IMR-90 (cell line): ENCODE results near the gene SQSTM1. TPM values are rescaled to one million over a fixed set of nuclear protein-coding genes. Genes with fewer than 3 reads are reported as not detected.

Experiments used
- ATAC-seq: fragments of 200-7000 bp; cut with Tn5 transposase; 2 replicates; pipeline ENCODE4 v1.9.1; 2020; ENCODE audit warnings: low read depth, mild to moderate bottlenecking, moderate library complexity
- BruUV-seq: library from RNA; stranded (reverse); fragments of 400-500 nt; replicated peaks from 2 replicates; lab custom pipeline; 2021; lab: Mats Ljungman, UMichigan
- CTCF ChIA-PET: fragments of 300-600 bp; formaldehyde crosslinking; extraction: SDS; loops from one replicate; lab custom pipeline; 2021; ENCODE audit warnings: antibody characterized with exemption; lab: Yijun Ruan, JAX
- POLR2A ChIA-PET: fragments of 300-600 bp; sonication (Branson Sonifier 250); formaldehyde crosslinking; loops from one replicate; lab custom pipeline; 2022; ENCODE audit warnings: antibody characterized with exemption; ENCODE audit not compliant: unreplicated experiment; lab: Charles Lee
- DNase-seq: peaks from one replicate; pipeline ENCODE4 v3.0.0; 2013
- H2AFZ ChIP-seq: replicated peaks from 2 replicates; pipeline ENCODE3; 2013; ENCODE audit warnings: low read length, mild to moderate bottlenecking; ENCODE audit not compliant: poor library complexity
- H2AK5ac ChIP-seq: 2 replicates; pipeline ENCODE4 v1.6.1; 2013; ENCODE audit warnings: low read depth, low read length, inconsistent platforms
- H2AK9ac ChIP-seq: replicated peaks from 2 replicates; pipeline ENCODE3; 2013; ENCODE audit warnings: mild to moderate bottlenecking, low read depth, low read length, moderate library complexity; ENCODE audit not compliant: poor library complexity
- H2BK120ac ChIP-seq: 2 replicates; pipeline ENCODE4 v1.6.1; 2013; ENCODE audit warnings: low read depth, low read length, inconsistent platforms
- H2BK15ac ChIP-seq: 3 replicates; pipeline ENCODE4 v1.6.1; 2013; ENCODE audit warnings: low read depth, low read length, inconsistent platforms
- H2BK20ac ChIP-seq: 2 replicates; pipeline ENCODE4 v1.6.1; 2013; ENCODE audit warnings: low read depth, mild to moderate bottlenecking, inconsistent platforms, low read length, moderate library complexity
- H2BK5ac ChIP-seq: 2 replicates; pipeline ENCODE4 v1.6.1; 2013; ENCODE audit warnings: mild to moderate bottlenecking, low read depth, low read length, inconsistent platforms; ENCODE audit not compliant: poor library complexity, severe bottlenecking
- H3K14ac ChIP-seq: replicated peaks from 2 replicates; pipeline ENCODE4 v1.6.1; 2013; ENCODE audit warnings: low read depth, low read length, inconsistent platforms
- H3K18ac ChIP-seq: 2 replicates; pipeline ENCODE4 v1.6.1; 2013; ENCODE audit warnings: low read depth, low read length, control low read depth
- H3K23ac ChIP-seq: 2 replicates; pipeline ENCODE4 v1.6.1; 2013; ENCODE audit warnings: low read depth, low read length, inconsistent platforms
- H3K27ac ChIP-seq: 2 replicates; pipeline ENCODE4 v1.5.1; 2013; ENCODE audit warnings: mild to moderate bottlenecking, control low read depth, low read length; ENCODE audit not compliant: insufficient read depth
- H3K27me3 ChIP-seq: 2 replicates; pipeline ENCODE4 v1.6.1; 2013; ENCODE audit warnings: low read length; ENCODE audit not compliant: control insufficient read depth, insufficient read depth
- H3K36me3 ChIP-seq: 2 replicates; pipeline ENCODE4 v1.6.1; 2013; ENCODE audit warnings: low read length, mixed read lengths; ENCODE audit not compliant: control insufficient read depth, insufficient read depth
- H3K4ac ChIP-seq: 2 replicates; pipeline ENCODE4 v1.6.1; 2013; ENCODE audit warnings: low read depth, low read length, inconsistent platforms
- H3K4me1 ChIP-seq: 2 replicates; pipeline ENCODE4 v1.6.1; 2013; ENCODE audit warnings: low read length, mixed read lengths; ENCODE audit not compliant: control insufficient read depth, insufficient read depth
- H3K4me2 ChIP-seq: 2 replicates; pipeline ENCODE4 v1.6.1; 2013; ENCODE audit warnings: low read depth, mild to moderate bottlenecking, control low read depth, low read length, moderate library complexity
- H3K4me3 ChIP-seq: 2 replicates; pipeline ENCODE4 v1.5.1; 2013; ENCODE audit warnings: low read depth, mild to moderate bottlenecking, control low read depth, low read length, moderate library complexity; ENCODE audit not compliant: insufficient read depth
- H3K56ac ChIP-seq: 2 replicates; pipeline ENCODE4 v1.6.1; 2013; ENCODE audit warnings: low read length, inconsistent platforms; ENCODE audit not compliant: insufficient read depth; ENCODE audit errors: extremely low read depth
- H3K79me1 ChIP-seq, 2 experiments: 2 replicates each; pipeline ENCODE4 v1.6.1; 2013; ENCODE audit warnings: low read length in 2 of 2, inconsistent platforms in 1 of 2, low read depth in 1 of 2
- H3K9ac ChIP-seq: 2 replicates; pipeline ENCODE4 v1.6.1; 2013; ENCODE audit warnings: low read depth, low read length, control low read depth
- H3K9me1 ChIP-seq: 2 replicates; pipeline ENCODE4 v1.6.1; 2013; ENCODE audit warnings: low read length, inconsistent platforms; ENCODE audit not compliant: insufficient read depth
- H3K9me3 ChIP-seq: 2 replicates; pipeline ENCODE4 v1.6.1; 2013; ENCODE audit warnings: low read length; ENCODE audit not compliant: control insufficient read depth, insufficient read depth
- H4K20me1 ChIP-seq: 2 replicates; pipeline ENCODE4 v1.6.1; 2013; ENCODE audit warnings: low read length, inconsistent platforms; ENCODE audit not compliant: insufficient read depth
- H4K5ac ChIP-seq: 2 replicates; pipeline ENCODE4 v1.6.1; 2013; ENCODE audit warnings: mild to moderate bottlenecking, low read depth, low read length, control low read depth
- H4K8ac ChIP-seq, 2 experiments: 2 replicates each; pipeline ENCODE4 v1.6.1; 2013; ENCODE audit warnings: low read depth in 2 of 2, low read length in 2 of 2, control low read depth in 1 of 2, inconsistent platforms in 1 of 2
- H4K91ac ChIP-seq: 2 replicates; pipeline ENCODE4 v1.6.1; 2013; ENCODE audit warnings: low read depth, low read length, inconsistent platforms; ENCODE audit not compliant: insufficient read depth
- BHLHE40 ChIP-seq: fragments of 150-350 bp; IDR thresholded peaks from 2 replicates; pipeline ENCODE4 v1.6.1; 2016; ENCODE audit warnings: mild to moderate bottlenecking, low read depth, low read length
- CEBPB ChIP-seq: IDR thresholded peaks from 2 replicates; pipeline ENCODE4 v1.6.1; 2012; ENCODE audit warnings: low read depth, low read length, improper control_type of control experiment
- CHD1 ChIP-seq: IDR thresholded peaks from 2 replicates; pipeline ENCODE4 v1.6.1; 2012; ENCODE audit warnings: low read depth, low read length, improper control_type of control experiment
- ELK1 ChIP-seq: fragments of 150-350 bp; IDR thresholded peaks from 2 replicates; pipeline ENCODE4 v1.6.1; 2016; ENCODE audit warnings: low read depth, mild to moderate bottlenecking, low read length, moderate library complexity, borderline replicate concordance
- FOS ChIP-seq: fragments of 150-350 bp; IDR thresholded peaks from 2 replicates; pipeline ENCODE4 v1.6.1; 2016; ENCODE audit warnings: low read depth, low read length
- MAFK ChIP-seq: IDR thresholded peaks from 2 replicates; pipeline ENCODE4 v1.6.1; 2012; ENCODE audit warnings: low read depth, low read length, improper control_type of control experiment
- MAZ ChIP-seq: IDR thresholded peaks from 2 replicates; pipeline ENCODE4 v1.6.1; 2012; ENCODE audit warnings: low read depth, mild to moderate bottlenecking, low read length, improper control_type of control experiment, moderate library complexity, borderline replicate concordance
- MXI1 ChIP-seq: IDR thresholded peaks from 2 replicates; pipeline ENCODE4 v1.6.1; 2012; ENCODE audit warnings: low read depth, mild to moderate bottlenecking, low read length, moderate library complexity, borderline replicate concordance
- NFE2L2 ChIP-seq: fragments of 150-350 bp; IDR thresholded peaks from 2 replicates; pipeline ENCODE4 v1.6.1; 2016; ENCODE audit warnings: low read depth, mild to moderate bottlenecking, low read length
- RAD21 ChIP-seq: IDR thresholded peaks from 2 replicates; pipeline ENCODE4 v1.6.1; 2012; ENCODE audit warnings: low read length, improper control_type of control experiment
- RCOR1 ChIP-seq: IDR thresholded peaks from 2 replicates; pipeline ENCODE4 v1.6.1; 2012; ENCODE audit warnings: mild to moderate bottlenecking, low read length, improper control_type of control experiment; ENCODE audit not compliant: insufficient replicate concordance
- RFX5 ChIP-seq: IDR thresholded peaks from 2 replicates; pipeline ENCODE4 v1.8.0; 2012; ENCODE audit warnings: low read depth, mild to moderate bottlenecking, low read length, moderate library complexity
- SMC3 ChIP-seq: fragments of 150-350 bp; IDR thresholded peaks from 2 replicates; pipeline ENCODE4 v1.6.1; 2016; ENCODE audit warnings: low read depth, mild to moderate bottlenecking, antibody characterized with exemption, low read length, moderate library complexity
- WGBS, 2 experiments: methylation state at CpG; one replicate each; pipeline versions ENCODE4 v1.1.5 to v1.1.7; 2013; ENCODE audit warnings: missing lambda C conversion rate in 2 of 2; ENCODE audit not compliant: insufficient read length in 1 of 2; ENCODE audit errors: extremely low coverage in 2 of 2; 5-methylcytosine and 5-hydroxymethylcytosine counted together
- dilution Hi-C: fragments of 300-500 bp; cut with HindIII; formaldehyde crosslinking; loops from one replicate; pipeline ENCODE4 v1.14.3; 2018; ENCODE audit warnings: low sequenced_read_pairs; ENCODE audit not compliant: unreplicated experiment
- in situ Hi-C: fragments of 300-500 bp; cut with MboI; formaldehyde crosslinking; loops from 3 replicates; pipeline ENCODE4 v1.14.3; 2019; ENCODE audit warnings: low sequenced_read_pairs, inconsistent platforms, mixed read lengths
- intact Hi-C: fragments of 100-400 bp; cut with micrococcal nuclease; formaldehyde crosslinking; loops from 2 replicates; pipeline ENCODE4 v1.10.0; 2022
- polyA plus RNA-seq, 3 experiments: library from polyadenylated mRNA; depleted of rRNA; stranded (reverse); fragments of >200 nt; gene quantifications; 2 replicates each; pipeline ENCODE4 v1.2.3, GENCODE V29; 2012; ENCODE audit warnings: low replicate concordance in 1 of 3
- total RNA-seq: library from RNA; depleted of rRNA; stranded (reverse); fragments of >200 nt; gene quantifications from 2 replicates; pipeline ENCODE4 v1.2.3, GENCODE V29; 2012
- TF ChIP-seq, protein P1 (sequence below): fragments of 150-350 bp; IDR thresholded peaks from 2 replicates; pipeline ENCODE4 v1.6.1; 2017; ENCODE audit warnings: mild to moderate bottlenecking, antibody characterized with exemption, low read length, low read depth
- TF ChIP-seq, protein P2 (sequence below): conservative IDR thresholded peaks from 2 replicates; pipeline ENCODE4 v1.5.1; 2012; ENCODE audit warnings: mild to moderate bottlenecking, low read depth, low read length, improper control_type of control experiment

Gene SQSTM1
- total and polyA plus RNA-seq, 2 of the 4 experiments (the other 2 are of a cell fraction): 152 to 184 TPM

DNA sequence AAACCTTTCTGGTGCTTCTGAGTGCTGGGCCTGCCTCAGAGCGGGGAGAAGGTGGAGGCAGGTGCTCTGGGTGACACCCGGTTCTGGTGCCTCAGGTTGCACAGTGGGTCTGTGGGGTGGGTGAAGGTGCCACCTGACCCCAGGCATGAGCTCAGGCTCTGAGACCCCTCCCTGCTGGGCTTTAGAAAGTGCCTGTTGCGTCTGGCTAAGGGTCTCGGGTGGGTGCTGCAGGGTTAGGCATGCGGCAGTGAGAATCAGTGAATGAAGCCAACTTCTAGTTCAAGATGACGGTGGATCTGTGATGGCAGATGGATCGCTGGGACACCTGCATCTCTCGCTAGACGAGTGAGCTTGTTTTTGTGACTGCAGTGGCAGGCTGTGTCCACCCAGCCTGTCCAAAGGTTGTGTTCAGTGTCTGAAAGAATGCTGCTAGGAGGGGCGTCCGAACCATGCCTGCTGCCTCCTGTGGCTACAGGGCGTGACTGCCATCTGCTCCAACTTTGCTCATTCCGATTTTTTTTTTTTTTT, 5.0 kb downstream of the SQSTM1 start:
- peak overlapping the region; percentile 64 for H2AFZ ChIP-seq
- no peak overlapping the region for H3K18ac ChIP-seq
- H4K8ac ChIP-seq: no peak overlapping the region
- DNase-seq: no peak
- TF ChIP-seq, protein P1, sequence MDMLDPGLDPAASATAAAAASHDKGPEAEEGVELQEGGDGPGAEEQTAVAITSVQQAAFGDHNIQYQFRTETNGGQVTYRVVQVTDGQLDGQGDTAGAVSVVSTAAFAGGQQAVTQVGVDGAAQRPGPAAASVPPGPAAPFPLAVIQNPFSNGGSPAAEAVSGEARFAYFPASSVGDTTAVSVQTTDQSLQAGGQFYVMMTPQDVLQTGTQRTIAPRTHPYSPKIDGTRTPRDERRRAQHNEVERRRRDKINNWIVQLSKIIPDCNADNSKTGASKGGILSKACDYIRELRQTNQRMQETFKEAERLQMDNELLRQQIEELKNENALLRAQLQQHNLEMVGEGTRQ: no peak
- TF ChIP-seq CHD1 (no peak), RCOR1 (no peak), MAFK (no peak), RFX5 (no peak), ELK1 (no peak), MXI1 (no peak), CEBPB (no peak), BHLHE40 (no peak), SMC3 (no peak), MAZ (no peak), RAD21 (no peak), NFE2L2 (no peak), FOS (no peak)
- TF ChIP-seq, protein P2, sequence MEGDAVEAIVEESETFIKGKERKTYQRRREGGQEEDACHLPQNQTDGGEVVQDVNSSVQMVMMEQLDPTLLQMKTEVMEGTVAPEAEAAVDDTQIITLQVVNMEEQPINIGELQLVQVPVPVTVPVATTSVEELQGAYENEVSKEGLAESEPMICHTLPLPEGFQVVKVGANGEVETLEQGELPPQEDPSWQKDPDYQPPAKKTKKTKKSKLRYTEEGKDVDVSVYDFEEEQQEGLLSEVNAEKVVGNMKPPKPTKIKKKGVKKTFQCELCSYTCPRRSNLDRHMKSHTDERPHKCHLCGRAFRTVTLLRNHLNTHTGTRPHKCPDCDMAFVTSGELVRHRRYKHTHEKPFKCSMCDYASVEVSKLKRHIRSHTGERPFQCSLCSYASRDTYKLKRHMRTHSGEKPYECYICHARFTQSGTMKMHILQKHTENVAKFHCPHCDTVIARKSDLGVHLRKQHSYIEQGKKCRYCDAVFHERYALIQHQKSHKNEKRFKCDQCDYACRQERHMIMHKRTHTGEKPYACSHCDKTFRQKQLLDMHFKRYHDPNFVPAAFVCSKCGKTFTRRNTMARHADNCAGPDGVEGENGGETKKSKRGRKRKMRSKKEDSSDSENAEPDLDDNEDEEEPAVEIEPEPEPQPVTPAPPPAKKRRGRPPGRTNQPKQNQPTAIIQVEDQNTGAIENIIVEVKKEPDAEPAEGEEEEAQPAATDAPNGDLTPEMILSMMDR: no peak
- 95% methylated on average over 5 of the region's 13 CpGs; no CpG with 5 or more reads in 1 of the 2 experiments for WGBS, 2 experiments
- H2AK9ac ChIP-seq: peak overlapping the region; percentile 20
- ChIA-PET CTCF (interaction anchor here (0.6 kb wide), 1 partner anchor 38 kb away, joined by 4 read pairs; no protein-coding TSS in a partner anchor), POLR2A (interaction anchor here (0.6 kb wide), 1 partner anchor 29 kb away, joined by 3 read pairs; no protein-coding TSS in a partner anchor)
- H4K20me1 ChIP-seq: peaks cover 94% of the 10 kb centered on the region
- H2BK15ac ChIP-seq: no peak overlapping the region
- no peak overlapping the region for H3K4me2 ChIP-seq
- H3K27ac ChIP-seq: no peak overlapping the region
- H3K4ac ChIP-seq: no peak overlapping the region
- no peak overlapping the region for H3K9ac ChIP-seq
- no peak overlapping the region for H2BK5ac ChIP-seq
- H3K56ac ChIP-seq: no peak overlapping the region
- H3K27me3 ChIP-seq: no peaks in the 10 kb centered on the region
- ATAC-seq: no peak
- no peak overlapping the region for H3K14ac ChIP-seq
- no peak overlapping the region for H2BK20ac ChIP-seq
- H3K23ac ChIP-seq: no peak overlapping the region
- no peaks in the 10 kb centered on the region for H3K9me3 ChIP-seq
- peaks cover 27% of the 10 kb centered on the region for H3K9me1 ChIP-seq
- H2AK5ac ChIP-seq: no peak overlapping the region
- no peak overlapping the region for H2BK120ac ChIP-seq
- no peak overlapping the region for H4K91ac ChIP-seq
- BruUV-seq: no TSS peak
- H3K4me1 ChIP-seq: peaks cover 18% of the 10 kb centered on the region
- in situ Hi-C loops (no loop called here), dilution Hi-C loops (no loop called here), intact Hi-C loops (no loop called here)
- no peak overlapping the region for H3K4me3 ChIP-seq
- no peak overlapping the region for H4K5ac ChIP-seq
- peaks cover 75% of the 10 kb centered on the region for H3K36me3 ChIP-seq
- peaks cover 25 to 81% of the 10 kb centered on the region in 2 experiments for H3K79me1 ChIP-seq
